Stomach (tissue), 9 donors: ENCODE results near the gene TMPRSS7. TPM values are rescaled to one million over a fixed set of nuclear protein-coding genes. Genes with fewer than 3 reads are reported as not detected.

Experiments used
- DNase-seq, 2 donors: peaks; one replicate each; pipeline versions ENCODE4 v3.0.0 to v3.0.0-alpha.2; 2013 to 2019
- H3K27ac ChIP-seq, 5 donors: fragments of 200-600 bp in 4 of 5; sonication (generic) in 4 of 5; one replicate each; pipeline ENCODE4 v1.5.1; 2013 to 2019; ENCODE audit warnings: mild to moderate bottlenecking in 1 of 5, moderate library complexity in 1 of 5
- H3K27me3 ChIP-seq, 3 donors: fragments of 200-600 bp; sonication (generic); one replicate each; pipeline ENCODE4 v1.5.1; 2017 to 2019; ENCODE audit warnings: mixed run types in 1 of 3
- H3K36me3 ChIP-seq, 4 donors: fragments of 200-600 bp; sonication (generic); 1 replicate in 3 of 4; 2 replicates in 1 of 4; pipeline ENCODE4 v1.5.1; 2016 to 2019
- H3K4me1 ChIP-seq, 4 donors: fragments of 200-600 bp; sonication (generic); one replicate each; pipeline ENCODE4 v1.5.1; 2016 to 2019
- H3K4me3 ChIP-seq, 4 donors: fragments of 200-600 bp; sonication (generic) in 3 of 4; one replicate each; pipeline ENCODE4 v1.5.1; 2016 to 2019; ENCODE audit warnings: mild to moderate bottlenecking in 1 of 4
- H3K9me3 ChIP-seq, 4 donors: fragments of 200-600 bp; sonication (generic); one replicate each; pipeline ENCODE4 v1.5.1; 2016 to 2019
- CTCF ChIP-seq, 7 experiments: fragments of 450-650 bp in 4 of 7; fragments of 200-600 bp in 3 of 7; sonication (generic) in 3 of 7; IDR thresholded peaks; one replicate each; pipeline ENCODE4 v1.5.1; 2016 to 2019; ENCODE audit warnings: antibody characterized with exemption in 7 of 7, control low read depth in 2 of 7, mild to moderate bottlenecking in 1 of 7
- EP300 ChIP-seq: sonication (generic); formaldehyde crosslinking; IDR thresholded peaks from one replicate; pipeline ENCODE4 v1.6.1; 2017; ENCODE audit warnings: antibody characterized with exemption
- POLR2A ChIP-seq, 4 donors: fragments of 450-650 bp; IDR thresholded peaks; one replicate each; pipeline ENCODE4 v1.6.1; 2016; ENCODE audit warnings: antibody characterized with exemption in 4 of 4, control low read depth in 2 of 4, mild to moderate bottlenecking in 1 of 4, moderate library complexity in 1 of 4
- POLR2AphosphoS5 ChIP-seq, 3 donors: sonication (generic); formaldehyde crosslinking; IDR thresholded peaks; one replicate each; pipeline ENCODE4 v1.6.1; 2016; ENCODE audit warnings: antibody characterized with exemption in 3 of 3
- WGBS, 5 donors: extraction: QIAGEN DNeasy Blood & Tissue Kit in 3 of 5; methylation state at CpG; one replicate each; pipeline versions ENCODE4 v1.1.5 to v1.1.7; 2013 to 2018; 5-methylcytosine and 5-hydroxymethylcytosine counted together
- intact Hi-C: fragments of 100-400 bp; cut with DNase I; formaldehyde crosslinking; loops from one replicate; pipeline ENCODE4 v1.15.1; 2023; ENCODE audit warnings: low total_unique reads
- polyA plus RNA-seq, 3 donors: library from polyadenylated mRNA; stranded (reverse); fragments of 200-250 nt; gene quantifications; one replicate each; pipeline ENCODE4 v1.2.3, GENCODE V29; 2013
- total RNA-seq, 5 donors: library from RNA; depleted of rRNA; stranded (reverse); fragments of >200 nt; gene quantifications; one replicate each; pipeline versions ENCODE4 v1.1.0 to v1.2.3, GENCODE V29; 2014 to 2016
- donor health status: healthy with polysubstance abuse.
- donor health status: Bipolar disorder and iron deficiency.
- donor health status: healthy.

TMPRSS7 gene
- total and polyA plus RNA-seq, 8 donors: 0.08 to 0.45 (median 0.12) TPM; not detected in 5

GRCh38 chr3:112109322-112109721, 74.8 kb downstream of the TMPRSS7 start:
- no peaks in the 10 kb centered on the region for H3K9me3 ChIP-seq
- no peaks in the 10 kb centered on the region for H3K27me3 ChIP-seq
- DNase-seq: peak in 1 of 2 donors; percentile 44
- peaks cover 0 to 51% (median 31%) of the 10 kb centered on the region in 4 donors for H3K36me3 ChIP-seq
- peak overlapping the region in 1 of 5 donors; percentile 38 for H3K27ac ChIP-seq
- TF ChIP-seq EP300 (no peak), CTCF (IDR thresholded peaks at IDR 0.05) (no peak), POLR2AphosphoS5 (IDR thresholded peaks at IDR 0.05) (no peak), POLR2A (IDR thresholded peaks at IDR 0.05) (no peak)
- intact Hi-C loops: no loop called here
- WGBS, 5 donors: 28 to 48% (median 36%) methylated on average over 5 of the region's 5 CpGs
- peaks cover 0 to 6% (median 4%) of the 10 kb centered on the region in 4 donors for H3K4me1 ChIP-seq
- H3K4me3 ChIP-seq: no peak overlapping the region

DNA sequence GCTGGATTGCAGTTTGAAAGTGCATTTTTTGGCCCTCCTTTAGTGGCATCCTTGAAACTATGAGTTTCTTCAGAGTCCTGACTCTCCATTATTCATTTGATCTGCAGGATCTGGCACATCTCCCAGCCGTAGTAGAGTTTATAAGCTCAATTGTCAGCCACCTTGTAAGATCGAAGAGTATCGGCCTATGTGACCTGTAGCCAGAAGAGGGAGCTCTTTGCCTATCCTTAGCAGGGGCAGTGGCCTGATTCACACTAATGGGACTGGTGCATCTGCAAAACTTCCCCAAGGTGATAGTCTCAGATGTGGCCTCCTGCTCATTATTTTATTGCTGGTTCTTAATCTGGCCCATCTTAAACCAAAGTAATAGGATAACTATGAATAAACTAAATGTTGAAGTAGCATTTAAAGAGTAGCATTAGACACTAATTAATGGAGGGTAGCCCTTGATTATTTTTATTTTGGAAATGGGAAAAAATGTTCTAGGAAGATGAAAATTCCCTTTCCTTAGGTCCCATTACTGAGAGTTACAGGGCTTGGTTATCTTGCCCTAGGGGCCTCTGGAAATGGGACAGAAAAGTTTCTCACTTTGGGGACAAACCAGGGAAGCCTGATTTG, 77.4 kb downstream of the TMPRSS7 start:
- 12 to 27% (median 18%) methylated on average over 3 of the region's 3 CpGs for WGBS, 5 donors
- Histone ChIP-seq H3K27ac (no peak overlapping the region), H3K9me3 (no peaks in the 10 kb centered on the region), H3K36me3 (peaks cover 0 to 40% (median 22%) of the 10 kb centered on the region in 4 donors), H3K27me3 (no peaks in the 10 kb centered on the region), H3K4me1 (peaks cover 0 to 6% (median 4%) of the 10 kb centered on the region in 4 donors), H3K4me3 (no peak overlapping the region)
- intact Hi-C loops: no loop called here
- peak; percentile 59 to 82 for DNase-seq
- TF ChIP-seq CTCF (IDR thresholded peaks at IDR 0.05): peak in 5 of 7 experiments; percentile 15 to 65 (median 32)
- TF ChIP-seq POLR2AphosphoS5 (IDR thresholded peaks at IDR 0.05): no peak

- H3K36me3 ChIP-seq: peaks cover 0 to 46% (median 30%) of the 10 kb centered on the region in 4 donors
- DNase-seq: no peak
- peaks cover 0 to 9% (median 3%) of the 10 kb centered on the region in 4 donors for H3K4me1 ChIP-seq
- intact Hi-C loops: no loop called here
- no peaks in the 10 kb centered on the region for H3K27me3 ChIP-seq
- H3K9me3 ChIP-seq: no peaks in the 10 kb centered on the region
- 93 to 97% (median 95%) methylated on average over 6 of the region's 6 CpGs for whole genome bisulfite sequencing, 5 donors
- TF ChIP-seq POLR2AphosphoS5 (IDR thresholded peaks at IDR 0.05) (no peak), EP300 (no peak), CTCF (IDR thresholded peaks at IDR 0.05) (no peak), POLR2A (IDR thresholded peaks at IDR 0.05) (no peak)
- H3K27ac ChIP-seq: no peak overlapping the region
- no peak overlapping the region for H3K4me3 ChIP-seq
Observed at GRCh38 chr3:112114576-112115160, 80.1 kb downstream of the TMPRSS7 start.

- no peak overlapping the region for H3K27ac ChIP-seq
- H3K36me3 ChIP-seq: peaks cover 0 to 44% (median 28%) of the 10 kb centered on the region in 4 donors
- peaks cover 0 to 9% (median 0%) of the 10 kb centered on the region in 4 donors for H3K4me1 ChIP-seq
- H3K27me3 ChIP-seq: no peaks in the 10 kb centered on the region
- DNase-seq: no peak
- intact Hi-C loops: no loop called here
- 81 to 91% (median 87%) methylated on average over 6 of the region's 6 CpGs for WGBS, 5 donors
- no peak overlapping the region for H3K4me3 ChIP-seq
- H3K9me3 ChIP-seq: no peaks in the 10 kb centered on the region
- TF ChIP-seq CTCF (IDR thresholded peaks at IDR 0.05) (no peak), POLR2AphosphoS5 (IDR thresholded peaks at IDR 0.05) (no peak), POLR2A (IDR thresholded peaks at IDR 0.05) (no peak), EP300 (no peak)
Observed at GRCh38 chr3:112115161-112115739, 80.7 kb downstream of the TMPRSS7 start.
